Astrocyte (in vitro differentiated cells and primary cell): Measurements from ENCODE around the gene PAPSS1.

Source experiments
- CTCF ChIP-seq: IDR thresholded peaks from 2 replicates; pipeline ENCODE4 v1.5.1; 2011; ENCODE audit warnings: low read depth, mild to moderate bottlenecking, inconsistent platforms, low read length, moderate library complexity; ENCODE audit not compliant: insufficient read depth
- EZH2 ChIP-seq: IDR thresholded peaks from 2 replicates; pipeline ENCODE4 v1.6.1; 2012; ENCODE audit warnings: mild to moderate bottlenecking, low read length, inconsistent platforms; ENCODE audit not compliant: insufficient read depth

- TF ChIP-seq CTCF, result peak; percentile 12
- TF ChIP-seq EZH2, result no peak
Measured at GRCh38 chr4:107654694-107655093, 65.3 kb downstream of the PAPSS1 start.
